COLO829 (cell line): Measurements from ENCODE around the gene ARFGAP1.

Source experiments
- DNase-seq: peaks from one replicate; pipeline ENCODE4 v3.0.0; 2012; ENCODE audit warnings: low spot score

The ARFGAP1 gene

GRCh38 chr20:63321148-63321831 lies 48.7 kb downstream of the ARFGAP1 start:
- DNase-seq: no peak

GRCh38 chr20:63322146-63322932 lies 49.7 kb downstream of the ARFGAP1 start:
- DNase-seq: no peak

GRCh38 chr20:63322933-63323273 lies 50.3 kb downstream of the ARFGAP1 start:
- no peak for DNase-seq

- DNase-seq: peak; percentile 35
Observed at GRCh38 chr20:63323357-63323981, 50.9 kb downstream of the ARFGAP1 start.

GRCh38 chr20:63325021-63325471 lies 52.4 kb downstream of the ARFGAP1 start:
- no peak for DNase-seq

- DNase-seq: no peak
Observed at GRCh38 chr20:63325554-63326313, 53.1 kb downstream of the ARFGAP1 start.

- DNase-seq: no peak
Observed at GRCh38 chr20:63326314-63327230, 54.0 kb downstream of the ARFGAP1 start.

GRCh38 chr20:63327231-63327745 lies 54.7 kb downstream of the ARFGAP1 start:
- no peak for DNase-seq

GRCh38 chr20:63328026-63328700 lies 55.5 kb downstream of the ARFGAP1 start:
- DNase-seq: no peak

GRCh38 chr20:63328718-63329275 lies 56.2 kb downstream of the ARFGAP1 start:
- no peak for DNase-seq

- DNase-seq: no peak
Observed at GRCh38 chr20:63329331-63330083, 56.9 kb downstream of the ARFGAP1 start.

- no peak for DNase-seq
Observed at GRCh38 chr20:63330084-63330760, 57.6 kb downstream of the ARFGAP1 start.

- DNase-seq: no peak
Observed at GRCh38 chr20:63330940-63331339, 58.3 kb downstream of the ARFGAP1 start.

GRCh38 chr20:63331741-63332400 lies 59.3 kb downstream of the ARFGAP1 start:
- DNase-seq: no peak

GRCh38 chr20:63332488-63333240 lies 60.1 kb downstream of the ARFGAP1 start:
- DNase-seq: no peak

GRCh38 chr20:63333241-63333836 lies 60.7 kb downstream of the ARFGAP1 start:
- DNase-seq: no peak

- no peak for DNase-seq
Observed at GRCh38 chr20:63334356-63334755, 61.7 kb downstream of the ARFGAP1 start.
